SK-MEL-5 (cell line): ENCODE data around the gene LRRC56. TPM values are rescaled to one million over a fixed set of nuclear protein-coding genes. Genes with fewer than 3 reads are reported as not detected.

Experiments
- DNase-seq: peaks from one replicate; pipeline ENCODE4 v3.0.0-alpha.2; 2016; ENCODE audit warnings: low read depth, low spot score
- in situ Hi-C: cut with HindIII; loops from 2 replicates; pipeline ENCODE4 v1.10.0; 2016; ENCODE audit warnings: low sequenced_read_pairs, high pct_unique_total_duplicates, low pct_unique_long_range_greater_than_20kb
- small RNA-seq, 2 experiments: library from RNA; depleted of rRNA; stranded (forward); fragments of <200 nt; gene quantifications; one replicate each; pipeline ENCODE3, GENCODE V24; 2014
- total RNA-seq: library from RNA; depleted of rRNA; stranded (reverse); fragments of >200 nt; shearing (Covaris generic); gene quantifications from 2 replicates; pipeline ENCODE4 v1.2.3, GENCODE V29; 2014; rRNA removed

The LRRC56 gene
- total RNA-seq, 1 experiment from 2014 or later, result 0.13 TPM

DNA sequence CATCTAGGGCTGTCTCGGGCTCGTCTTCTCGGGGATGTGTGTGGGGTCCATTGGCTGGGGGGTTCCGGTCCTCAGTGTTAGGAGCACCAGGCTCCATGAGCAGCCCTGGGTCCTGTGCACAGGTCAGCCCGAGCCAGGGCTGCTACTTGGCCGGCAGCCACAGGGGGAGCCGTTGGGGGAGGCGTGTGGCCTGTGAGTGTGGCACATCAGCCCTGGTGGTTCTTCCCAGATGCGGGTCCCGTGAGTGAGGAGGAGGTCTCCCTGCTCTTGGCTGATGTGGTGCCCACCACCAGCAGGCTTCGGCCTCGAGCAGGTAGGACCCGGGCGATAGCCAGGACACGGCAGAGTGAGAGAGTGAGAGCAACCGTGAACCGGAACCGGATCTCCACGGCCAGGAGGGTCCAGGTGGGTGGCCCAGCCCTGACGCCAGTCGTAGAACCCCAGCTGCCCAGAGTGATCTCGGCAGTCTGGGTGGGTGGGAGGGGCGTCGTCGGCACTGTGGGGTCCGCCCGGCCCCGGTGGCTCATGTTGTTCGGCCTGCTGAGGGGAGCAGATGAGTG is 59.9 kb downstream of the LRRC56 start:
- no peak for DNase-seq
- in situ Hi-C loops, result no loop called here

DNA sequence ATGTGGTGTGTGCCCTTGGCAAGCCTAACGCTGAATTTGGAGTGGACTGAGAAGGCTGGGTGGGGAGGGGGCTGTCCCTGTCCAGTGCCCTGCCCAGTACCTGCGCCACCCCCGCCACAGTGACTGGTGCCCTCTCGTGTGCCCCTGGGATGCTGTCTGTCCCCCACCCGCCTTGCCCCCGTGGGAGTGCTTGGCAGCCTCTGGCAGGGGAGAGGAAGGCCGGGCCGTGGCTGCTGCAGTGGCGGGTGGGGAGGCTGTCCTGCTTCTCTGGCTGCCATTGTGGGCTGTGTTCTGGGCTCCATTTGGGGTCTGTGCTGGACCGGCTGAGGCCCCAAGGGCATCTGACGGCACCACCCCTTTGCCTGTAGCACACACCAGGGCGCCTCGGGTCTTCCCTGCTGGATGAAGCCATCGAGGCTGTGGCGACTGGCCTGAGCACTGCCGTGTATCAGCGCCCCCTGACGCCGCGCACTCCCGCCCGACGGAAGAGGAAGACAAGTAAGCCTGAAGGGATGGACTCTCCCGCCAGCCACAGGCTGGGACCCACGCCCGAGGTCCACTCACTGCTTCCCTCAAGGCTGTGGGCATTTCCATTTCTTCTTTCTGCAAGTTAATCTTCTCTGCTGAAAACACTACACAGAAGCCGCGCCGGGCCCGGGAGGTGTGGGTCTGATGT is 60.8 kb downstream of the LRRC56 start:
- in situ Hi-C loops, result no loop called here

DNA sequence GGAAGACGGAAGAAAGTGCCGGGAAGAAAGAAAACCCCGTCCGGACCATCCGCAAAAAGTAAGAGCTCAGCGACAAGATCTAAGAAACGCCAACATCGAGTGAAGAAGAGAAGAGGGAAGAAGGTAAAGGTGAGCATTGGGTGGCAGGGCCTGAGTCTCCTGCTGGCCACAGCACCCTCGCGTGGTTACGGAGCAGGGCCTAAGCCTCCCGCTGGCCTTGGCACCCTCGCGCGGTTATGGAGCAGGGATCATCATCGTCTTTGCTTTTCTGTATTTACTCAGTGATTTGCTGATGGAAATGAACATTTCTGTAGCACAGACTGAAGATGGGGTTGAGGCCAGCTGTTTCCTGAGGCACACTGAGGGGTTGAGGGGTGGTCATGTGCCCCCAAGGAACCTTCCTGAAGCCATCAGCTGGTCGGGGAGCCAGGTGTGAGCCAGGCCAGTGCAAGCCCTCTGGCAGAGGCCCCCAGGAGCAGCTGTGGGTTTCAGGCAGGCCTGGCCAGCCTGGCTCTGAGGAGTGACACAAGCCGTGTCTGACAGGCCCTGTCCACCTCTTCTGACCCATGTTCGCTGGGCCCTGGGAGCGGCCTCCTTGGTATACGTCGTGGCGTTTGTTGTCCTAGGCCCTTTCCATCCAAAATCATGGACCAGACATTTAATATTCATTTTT is 64.4 kb downstream of the LRRC56 start:
- no peak for DNase-seq
- in situ Hi-C loops, result no loop called here

More for the DNA sequence above, 60.8 kb downstream of the LRRC56 start:
- DNase-seq, result no peak

DNA sequence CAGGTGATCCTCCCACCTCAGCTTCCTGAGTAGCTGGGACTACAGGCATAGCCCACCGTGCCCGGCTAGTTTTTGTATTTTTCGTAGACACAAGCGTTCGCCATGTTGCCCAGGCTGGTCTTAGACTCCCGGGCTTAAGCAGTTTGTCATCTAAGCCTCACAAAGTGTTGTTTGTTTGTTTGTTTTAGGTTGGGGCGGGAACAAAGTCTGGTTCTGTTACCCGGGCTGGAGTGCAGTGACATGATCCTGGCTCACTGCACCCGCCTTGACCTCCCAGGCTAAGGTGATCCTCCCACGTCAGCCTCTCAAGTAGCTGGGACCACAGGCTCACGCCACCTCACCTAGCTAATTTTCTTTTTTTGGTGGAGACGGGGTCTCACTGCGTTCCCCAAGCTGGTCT is 65.8 kb downstream of the LRRC56 start:
- in situ Hi-C loops, result no loop called here
- no peak for DNase-seq

Small RNA genes within 50 kb of the gene (small RNA-seq; reads per million reads assigned to genes)
- gene MIR210, result 0.02 to 4.9 reads per million in 2 experiments

Other genes starting within 250 kb of the LRRC56 start
- 12.6 and 14.9 TPM in 2 replicates for gene PGGHG, start 248.4 kb upstream of the LRRC56 start, total RNA-seq
- not detected in 2 replicates for gene IFITM5, start 238.0 kb upstream of the LRRC56 start, total RNA-seq
- gene IFITM2, start 229.7 kb upstream of the LRRC56 start, total RNA-seq, result 4.2 and 8.0 TPM in 2 replicates
- 0.32 and 0.79 TPM in 2 replicates for gene IFITM1, start 223.5 kb upstream of the LRRC56 start, total RNA-seq
- 30.3 and 40.0 TPM in 2 replicates for gene IFITM3, start 216.7 kb upstream of the LRRC56 start, total RNA-seq
- 1.1 and 1.4 TPM in 2 replicates for gene B4GALNT4, start 168.0 kb upstream of the LRRC56 start, total RNA-seq
- gene PKP3, start 143.3 kb upstream of the LRRC56 start, total RNA-seq, result not detected in 2 replicates
- 23.4 and 25.6 TPM in 2 replicates for gene SIGIRR, start 122.5 kb upstream of the LRRC56 start, total RNA-seq
- gene ANO9, start 95.5 kb upstream of the LRRC56 start, total RNA-seq, result not detected in 2 replicates
- 41.7 and 45.6 TPM in 2 replicates for gene PTDSS2, start 87.2 kb upstream of the LRRC56 start, total RNA-seq
- gene RNH1, start 30.3 kb upstream of the LRRC56 start, total RNA-seq, result 178 and 180 TPM in 2 replicates
- 48.3 and 55.6 TPM in 2 replicates for gene HRAS, start 2.0 kb upstream of the LRRC56 start, total RNA-seq
- gene LMNTD2, start 23.2 kb downstream of the LRRC56 start, total RNA-seq, result 1.8 and 2.1 TPM in 2 replicates
- 7.8 and 8.0 TPM in 2 replicates for gene RASSF7, start 23.4 kb downstream of the LRRC56 start, total RNA-seq
- gene PHRF1, start 38.9 kb downstream of the LRRC56 start, total RNA-seq, result 22.0 and 22.6 TPM in 2 replicates
- 3.5 and 3.7 TPM in 2 replicates for gene IRF7, start 78.4 kb downstream of the LRRC56 start, total RNA-seq
- gene CDHR5, start 87.4 kb downstream of the LRRC56 start, total RNA-seq, result not detected in 2 replicates
- not detected in 2 replicates for gene SCT, start 89.7 kb downstream of the LRRC56 start, total RNA-seq
- gene DRD4, start 99.7 kb downstream of the LRRC56 start, total RNA-seq, result not detected in 2 replicates
- gene DEAF1, start 157.7 kb downstream of the LRRC56 start, total RNA-seq, result 26.1 and 33.8 TPM in 2 replicates
- gene TMEM80, start 158.3 kb downstream of the LRRC56 start, total RNA-seq, result 6.5 and 10.8 TPM in 2 replicates
- 0.61 and 3.0 TPM in 2 replicates for gene EPS8L2, start 168.7 kb downstream of the LRRC56 start, total RNA-seq
- 206 and 219 TPM in 2 replicates for gene TALDO1, start 209.9 kb downstream of the LRRC56 start, total RNA-seq
- gene GATD1, start 240.0 kb downstream of the LRRC56 start, total RNA-seq, result 22.8 and 23.0 TPM in 2 replicates